Gastroesophageal sphincter (tissue), 4 donors: ENCODE measurements around the gene PABPN1. TPM values are rescaled to one million over a fixed set of nuclear protein-coding genes. Genes with fewer than 3 reads are reported as not detected.

Experiments used
- ATAC-seq: fragments of 150-250 bp; one replicate; pipeline ENCODE4 v1.9.1; 2016; ENCODE audit warnings: mild to moderate bottlenecking, moderate library complexity
- H3K27ac ChIP-seq, 4 donors: fragments of 200-600 bp; sonication (generic) in 3 of 4; 1 replicate in 3 of 4; 2 replicates in 1 of 4; pipeline ENCODE4 v1.5.1; 2016 to 2019
- H3K27me3 ChIP-seq: fragments of 200-600 bp; sonication (generic); one replicate; pipeline ENCODE4 v1.5.1; 2019
- H3K36me3 ChIP-seq, 2 donors: fragments of 200-600 bp; sonication (generic); one replicate each; pipeline ENCODE4 v1.5.1; 2019; ENCODE audit warnings: control low read depth in 1 of 2
- H3K4me1 ChIP-seq, 3 donors: fragments of 200-600 bp; sonication (generic); 1 replicate in 2 of 3; 2 replicates in 1 of 3; pipeline ENCODE4 v1.5.1; 2016 to 2019; ENCODE audit warnings: control low read depth in 2 of 3
- H3K4me3 ChIP-seq, 2 donors: fragments of 200-600 bp; sonication (generic); one replicate each; pipeline ENCODE4 v1.5.1; 2019; ENCODE audit warnings: mild to moderate bottlenecking in 1 of 2, moderate library complexity in 1 of 2
- H3K9me3 ChIP-seq, 3 donors: fragments of 200-600 bp; sonication (generic); one replicate each; pipeline ENCODE4 v1.5.1; 2017 to 2019; ENCODE audit warnings: control low read depth in 2 of 3
- CTCF ChIP-seq, 4 experiments: fragments of 200-600 bp in 2 of 4; fragments of 450-650 bp in 2 of 4; sonication (generic) in 1 of 4; IDR thresholded peaks; one replicate each; pipeline ENCODE4 v1.5.1; 2017 to 2019; ENCODE audit warnings: antibody characterized with exemption in 4 of 4, mild to moderate bottlenecking in 2 of 4, moderate library complexity in 2 of 4
- EP300 ChIP-seq: sonication (generic); formaldehyde crosslinking; IDR thresholded peaks from one replicate; pipeline ENCODE4 v1.6.1; 2017; ENCODE audit warnings: antibody characterized with exemption, mild to moderate bottlenecking
- POLR2A ChIP-seq, 2 donors: fragments of 450-650 bp; IDR thresholded peaks; one replicate each; pipeline ENCODE4 v1.6.1; 2017; ENCODE audit warnings: antibody characterized with exemption in 2 of 2, mild to moderate bottlenecking in 2 of 2, moderate library complexity in 1 of 2
- POLR2AphosphoS5 ChIP-seq: sonication (generic); formaldehyde crosslinking; IDR thresholded peaks from one replicate; pipeline ENCODE4 v1.6.1; 2017; ENCODE audit warnings: antibody characterized with exemption
- WGBS, 2 donors: methylation state at CpG; one replicate each; pipeline ENCODE4 v1.1.5; 2018; ENCODE audit warnings: low coverage in 1 of 2; 5-methylcytosine and 5-hydroxymethylcytosine counted together
- total RNA-seq, 4 donors: library from RNA; depleted of rRNA; stranded (reverse); fragments of >200 nt; gene quantifications; one replicate each; pipeline ENCODE4 v1.1.0, GENCODE V29; 2016

PABPN1 gene
- total RNA-seq, 4 donors from 2014 or later: 56.3 to 59.8 (median 57.5) TPM

GRCh38 chr14:23299211-23299957, 21.9 kb upstream of the PABPN1 start:
- H3K36me3 ChIP-seq: peaks cover 0 to 21% of the 10 kb centered on the region in 2 donors
- H3K4me3 ChIP-seq: no peak overlapping the region
- no peaks in the 10 kb centered on the region for H3K9me3 ChIP-seq
- peak overlapping the region in 3 of 4 donors; percentile 98 to 99 (median 99) for H3K27ac ChIP-seq
- ATAC-seq: no peak
- peaks cover 5 to 48% (median 6%) of the 10 kb centered on the region in 3 donors for H3K4me1 ChIP-seq
- TF ChIP-seq POLR2A (IDR thresholded peaks at IDR 0.05): no peak
- TF ChIP-seq EP300: no peak
- TF ChIP-seq CTCF (IDR thresholded peaks at IDR 0.05): no peak
- TF ChIP-seq POLR2AphosphoS5: no peak
- no peaks in the 10 kb centered on the region for H3K27me3 ChIP-seq
- 85 to 100% methylated on average over 1 to 2 of the region's 2 CpGs for WGBS, 2 donors

DNA sequence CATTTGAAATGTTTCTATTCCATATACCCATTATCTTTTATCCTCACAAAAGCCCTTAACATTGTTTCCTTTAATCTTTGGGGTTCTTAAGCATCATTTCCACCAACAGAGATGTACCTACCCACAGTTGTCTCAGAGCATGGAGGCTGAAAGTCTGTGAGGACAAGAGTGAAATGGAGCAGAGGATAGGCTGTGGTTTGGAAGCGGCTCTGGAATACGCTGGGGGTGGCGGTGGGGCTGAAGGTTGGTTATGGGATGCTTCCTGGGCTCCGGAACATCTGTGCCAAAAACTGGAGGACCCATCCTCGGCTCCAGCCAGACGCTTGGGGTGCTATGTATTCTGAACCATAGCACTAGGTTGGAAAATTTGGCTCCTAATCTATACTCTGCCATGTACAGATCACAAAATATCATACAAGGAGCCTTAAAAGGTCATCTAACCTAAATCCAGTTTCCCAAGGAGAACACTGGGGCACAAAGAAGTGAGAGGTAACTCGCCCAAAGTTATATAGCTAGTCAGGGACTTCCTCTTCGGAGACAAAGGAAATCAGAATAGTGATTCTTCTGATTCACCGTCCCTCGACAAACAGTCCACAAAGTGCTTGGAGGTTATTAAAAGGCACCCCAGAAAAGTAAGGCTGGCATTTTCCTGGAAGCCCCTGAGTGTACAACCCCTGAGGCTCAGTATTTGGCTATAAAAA, 21.1 kb upstream of the PABPN1 start:
- WGBS, 2 donors: 42 to 51% methylated on average over 4 to 8 of the region's 10 CpGs
- peak overlapping the region; percentile 68 to 81 for H3K4me3 ChIP-seq
- H3K27me3 ChIP-seq: no peaks in the 10 kb centered on the region
- H3K36me3 ChIP-seq: peaks cover 0 to 21% of the 10 kb centered on the region in 2 donors
- H3K27ac ChIP-seq: peak overlapping the region; percentile 97 to 99 (median 98)
- TF ChIP-seq EP300 (no peak), POLR2A (IDR thresholded peaks at IDR 0.05) (no peak), POLR2AphosphoS5 (no peak), CTCF (IDR thresholded peaks at IDR 0.05) (no peak)
- peaks cover 5 to 44% (median 6%) of the 10 kb centered on the region in 3 donors for H3K4me1 ChIP-seq
- H3K9me3 ChIP-seq: no peaks in the 10 kb centered on the region
- ATAC-seq: no peak

- 0% methylated on average over 6 to 8 of the region's 13 CpGs for WGBS, 2 donors
- H3K4me1 ChIP-seq: peaks cover 5 to 45% (median 6%) of the 10 kb centered on the region in 3 donors
- H3K4me3 ChIP-seq: peak overlapping the region; percentile 68 to 81
- no peak for TF ChIP-seq EP300
- no peak for TF ChIP-seq POLR2AphosphoS5
- no peak for TF ChIP-seq POLR2A (IDR thresholded peaks at IDR 0.05)
- no peak for TF ChIP-seq CTCF (IDR thresholded peaks at IDR 0.05)
- H3K27ac ChIP-seq: peak overlapping the region; percentile 97 to 99 (median 98)
- H3K36me3 ChIP-seq: peaks cover 0 to 21% of the 10 kb centered on the region in 2 donors
- no peaks in the 10 kb centered on the region for H3K9me3 ChIP-seq
- no peak for ATAC-seq
- H3K27me3 ChIP-seq: no peaks in the 10 kb centered on the region
Measured at GRCh38 chr14:23300687-23301223, 20.5 kb upstream of the PABPN1 start.

DNA sequence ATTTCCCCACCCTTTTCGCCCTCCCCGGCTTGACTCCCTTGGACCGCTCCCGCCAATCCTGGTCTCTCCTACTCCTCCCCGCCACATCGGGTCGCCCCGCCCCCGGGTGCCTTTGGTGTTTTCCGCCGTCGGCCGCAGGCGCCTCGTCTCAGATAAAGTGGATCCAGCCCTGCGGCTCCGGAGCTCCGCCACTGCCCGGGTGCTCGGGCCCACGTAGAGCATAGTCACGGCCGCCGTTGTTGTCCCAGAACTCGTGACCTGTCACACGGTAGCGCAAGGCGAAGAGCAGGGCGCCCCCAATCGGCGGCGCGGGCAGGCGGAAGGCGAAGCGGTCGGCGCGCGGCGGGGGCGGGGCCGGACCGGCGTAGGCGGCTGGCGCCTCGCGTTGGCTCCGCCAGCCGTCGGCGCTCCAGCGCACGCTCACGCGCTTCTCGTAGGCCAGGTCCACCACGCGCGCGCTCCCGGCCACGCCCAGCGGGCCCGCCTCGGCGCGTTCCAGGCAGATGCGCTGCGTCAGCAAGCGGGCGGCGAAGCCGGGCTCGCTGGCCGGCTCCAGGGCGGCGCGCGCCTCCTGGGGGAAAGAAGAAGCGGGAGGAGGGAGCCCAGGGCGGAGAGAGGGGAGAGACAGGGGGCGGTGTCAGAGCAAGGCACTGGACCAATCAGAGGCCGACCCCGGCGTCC, 19.8 kb upstream of the PABPN1 start:
- Histone ChIP-seq H3K27ac (peak overlapping the region; percentile 97 to 99 (median 98)), H3K36me3 (peaks cover 0 to 21% of the 10 kb centered on the region in 2 donors), H3K4me3 (peak overlapping the region; percentile 68 to 81), H3K4me1 (peaks cover 5 to 52% (median 12%) of the 10 kb centered on the region in 3 donors), H3K27me3 (no peaks in the 10 kb centered on the region), H3K9me3 (no peaks in the 10 kb centered on the region)
- peak; percentile 90 for ATAC-seq
- TF ChIP-seq POLR2A (IDR thresholded peaks at IDR 0.05) (peak; percentile 46 to 69), POLR2AphosphoS5 (peak; percentile 67), EP300 (no peak), CTCF (IDR thresholded peaks at IDR 0.05) (peak in 3 of 4 experiments; percentile 78 to 88 (median 88))
- WGBS, 2 donors: 0 to 6% methylated on average over 1 to 2 of the region's 87 CpGs
